Neural progenitor cell (in vitro differentiated cells): ENCODE data around the gene CCDC185. TPM values are rescaled to one million over a fixed set of nuclear protein-coding genes. Genes with fewer than 3 reads are reported as not detected.
A peak's percentile ranks its signal among the peaks of the same experiment; 100 is the strongest.

Experiments used
- DNase-seq: peaks from one replicate; pipeline ENCODE4 v3.0.0-alpha.2; 2016; ENCODE audit warnings: low spot score
- H2AFZ ChIP-seq: fragments of 200-600 bp; sonication (generic); replicated peaks from 2 replicates; pipeline ENCODE4 v1.6.1; 2016; ENCODE audit warnings: antibody characterized with exemption
- H3F3A ChIP-seq: fragments of 200-600 bp; sonication (generic); 2 replicates; pipeline ENCODE4 v1.6.1; 2016; ENCODE audit warnings: antibody characterized with exemption, low read depth
- H3K27ac ChIP-seq: fragments of 200-600 bp; sonication (generic); 2 replicates; pipeline ENCODE4 v1.5.1; 2016; ENCODE audit warnings: mild to moderate bottlenecking
- H3K27me3 ChIP-seq: fragments of 200-600 bp; sonication (generic); 2 replicates; pipeline ENCODE4 v1.6.1; 2016; ENCODE audit warnings: mild to moderate bottlenecking, moderate library complexity
- H3K36me3 ChIP-seq: fragments of 200-600 bp; sonication (generic); 2 replicates; pipeline ENCODE4 v1.5.1; 2016
- H3K4me1 ChIP-seq: fragments of 200-600 bp; sonication (generic); 2 replicates; pipeline ENCODE4 v1.6.1; 2016; ENCODE audit warnings: mixed run types
- H3K4me2 ChIP-seq: fragments of 200-600 bp; sonication (generic); 2 replicates; pipeline ENCODE4 v1.6.1; 2016
- H3K4me3 ChIP-seq: fragments of 200-600 bp; sonication (generic); 2 replicates; pipeline ENCODE4 v1.5.1; 2016
- H3K79me2 ChIP-seq: fragments of 200-600 bp; sonication (generic); 2 replicates; pipeline ENCODE4 v1.6.1; 2016; ENCODE audit warnings: low read depth
- H3K9ac ChIP-seq: fragments of 200-600 bp; sonication (generic); 2 replicates; pipeline ENCODE4 v1.6.1; 2016
- H3K9me3 ChIP-seq: fragments of 200-600 bp; sonication (generic); 2 replicates; pipeline ENCODE4 v1.5.1; 2016; ENCODE audit warnings: low read depth
- H4K20me1 ChIP-seq: fragments of 200-600 bp; sonication (generic); 2 replicates; pipeline ENCODE4 v1.6.1; 2016; ENCODE audit warnings: low read depth
- H3K27ac Mint-ChIP-seq: 3 replicates; pipeline ENCODE4 v1.8.0; 2021; ENCODE audit warnings: mixed read lengths
- H3K27me3 Mint-ChIP-seq: 2 replicates; pipeline ENCODE4 v1.8.0; 2022; ENCODE audit warnings: low read depth, mild to moderate bottlenecking, inconsistent platforms, moderate library complexity, mixed read lengths; ENCODE audit not compliant: insufficient read depth
- H3K36me3 Mint-ChIP-seq: 3 replicates; pipeline ENCODE4 v1.8.0; 2021; ENCODE audit warnings: mixed read lengths
- H3K4me1 Mint-ChIP-seq: 3 replicates; pipeline ENCODE4 v1.8.0; 2021; ENCODE audit warnings: mixed read lengths
- H3K4me3 Mint-ChIP-seq: 3 replicates; pipeline ENCODE4 v1.8.0; 2021; ENCODE audit warnings: mild to moderate bottlenecking, moderate library complexity, mixed read lengths
- H3K9me3 Mint-ChIP-seq: 3 replicates; pipeline ENCODE4 v1.8.0; 2020; ENCODE audit warnings: mixed read lengths
- EZH2 ChIP-seq: fragments of 200-600 bp; sonication (generic); IDR thresholded peaks from 2 replicates; pipeline ENCODE4 v1.6.1; 2017; ENCODE audit warnings: antibody characterized with exemption, mild to moderate bottlenecking, moderate library complexity
- EZH2phosphoT487 ChIP-seq: fragments of 200-600 bp; sonication (generic); IDR thresholded peaks from 2 replicates; pipeline ENCODE4 v1.6.1; 2017; ENCODE audit warnings: antibody characterized with exemption
- total RNA-seq: library from RNA; depleted of rRNA; stranded (reverse); fragments of >200 nt; gene quantifications from 2 replicates; pipeline ENCODE4 v1.2.3, GENCODE V29; 2015; ENCODE audit warnings: low replicate concordance
- TF ChIP-seq, protein P1 (sequence below): fragments of 200-600 bp; sonication (generic); IDR thresholded peaks from 2 replicates; pipeline ENCODE4 v1.5.1; 2017; ENCODE audit warnings: antibody characterized with exemption, mild to moderate bottlenecking

CCDC185 gene
- total RNA-seq, 1 donor from 2014 or later = not detected

DNA sequence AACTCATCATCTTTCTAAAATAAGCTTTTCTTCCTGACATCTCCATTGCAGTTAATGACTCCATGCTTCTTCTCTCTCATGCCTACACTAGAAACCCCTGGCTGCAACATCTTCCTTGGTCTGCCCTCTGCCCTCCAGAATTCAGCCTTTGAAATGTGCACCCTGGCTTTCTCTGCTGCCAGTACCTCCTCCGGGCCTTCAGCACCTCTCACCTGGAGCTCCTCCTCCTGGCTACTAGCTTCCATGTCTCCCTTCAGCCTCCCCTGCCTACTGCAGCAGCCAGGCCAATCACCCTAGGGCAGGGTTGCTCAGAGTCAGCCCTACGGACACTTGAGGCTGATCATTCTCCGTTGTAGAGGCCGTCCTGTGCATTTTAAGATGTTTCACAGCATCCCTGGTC, 47.5 kb upstream of the CCDC185 start:
- H3K4me1 ChIP-seq = peaks cover 8% of the 10 kb centered on the region
- Mint-ChIP-seq H3K4me3 (no peak overlapping the region), H3K36me3 (no peaks in the 10 kb centered on the region), H3K9me3 (no peaks in the 10 kb centered on the region), H3K4me1 (no peaks in the 10 kb centered on the region), H3K27me3 (peaks cover 6% of the 10 kb centered on the region), H3K27ac (no peak overlapping the region)
- H4K20me1 ChIP-seq = no peaks in the 10 kb centered on the region
- no peaks in the 10 kb centered on the region for H3K79me2 ChIP-seq
- no peaks in the 10 kb centered on the region for H3F3A ChIP-seq
- no peaks in the 10 kb centered on the region for H3K27me3 ChIP-seq
- H3K4me2 ChIP-seq = no peak overlapping the region
- no peak overlapping the region for H2AFZ ChIP-seq
- no peak overlapping the region for H3K4me3 ChIP-seq
- H3K36me3 ChIP-seq = no peaks in the 10 kb centered on the region
- no peak overlapping the region for H3K9ac ChIP-seq
- peak; percentile 25 for DNase-seq
- TF ChIP-seq, protein P1, sequence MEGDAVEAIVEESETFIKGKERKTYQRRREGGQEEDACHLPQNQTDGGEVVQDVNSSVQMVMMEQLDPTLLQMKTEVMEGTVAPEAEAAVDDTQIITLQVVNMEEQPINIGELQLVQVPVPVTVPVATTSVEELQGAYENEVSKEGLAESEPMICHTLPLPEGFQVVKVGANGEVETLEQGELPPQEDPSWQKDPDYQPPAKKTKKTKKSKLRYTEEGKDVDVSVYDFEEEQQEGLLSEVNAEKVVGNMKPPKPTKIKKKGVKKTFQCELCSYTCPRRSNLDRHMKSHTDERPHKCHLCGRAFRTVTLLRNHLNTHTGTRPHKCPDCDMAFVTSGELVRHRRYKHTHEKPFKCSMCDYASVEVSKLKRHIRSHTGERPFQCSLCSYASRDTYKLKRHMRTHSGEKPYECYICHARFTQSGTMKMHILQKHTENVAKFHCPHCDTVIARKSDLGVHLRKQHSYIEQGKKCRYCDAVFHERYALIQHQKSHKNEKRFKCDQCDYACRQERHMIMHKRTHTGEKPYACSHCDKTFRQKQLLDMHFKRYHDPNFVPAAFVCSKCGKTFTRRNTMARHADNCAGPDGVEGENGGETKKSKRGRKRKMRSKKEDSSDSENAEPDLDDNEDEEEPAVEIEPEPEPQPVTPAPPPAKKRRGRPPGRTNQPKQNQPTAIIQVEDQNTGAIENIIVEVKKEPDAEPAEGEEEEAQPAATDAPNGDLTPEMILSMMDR = peak; percentile 11
- no peak for TF ChIP-seq EZH2
- H3K9me3 ChIP-seq = no peaks in the 10 kb centered on the region
- no peak overlapping the region for H3K27ac ChIP-seq

DNA sequence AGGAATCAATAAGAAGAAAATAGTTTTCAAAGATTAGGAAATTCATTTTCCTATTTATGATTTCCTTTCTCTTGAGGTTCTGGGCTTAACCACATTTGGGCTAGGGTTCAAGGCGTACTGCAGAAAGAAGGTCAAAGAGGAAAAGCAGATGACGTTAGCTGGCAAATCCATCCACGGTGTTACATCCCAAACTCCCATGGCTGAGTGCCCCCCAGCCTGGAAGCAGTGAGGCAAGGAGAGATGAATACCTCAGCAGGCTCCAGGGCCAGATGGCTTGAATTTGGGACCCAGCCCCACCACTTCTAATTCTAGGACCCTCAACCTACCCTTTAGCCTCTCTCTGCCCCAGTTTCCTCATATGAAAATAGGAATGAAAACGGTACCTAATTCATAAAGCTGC, 46.9 kb upstream of the CCDC185 start:
- Mint-ChIP-seq H3K27ac (no peak overlapping the region), H3K4me1 (no peaks in the 10 kb centered on the region), H3K36me3 (no peaks in the 10 kb centered on the region), H3K27me3 (peaks cover 6% of the 10 kb centered on the region), H3K9me3 (no peaks in the 10 kb centered on the region), H3K4me3 (no peak overlapping the region)
- Histone ChIP-seq H3K36me3 (no peaks in the 10 kb centered on the region), H4K20me1 (no peaks in the 10 kb centered on the region), H3K9me3 (no peaks in the 10 kb centered on the region), H3K4me2 (no peak overlapping the region), H3K4me3 (no peak overlapping the region), H3K9ac (no peak overlapping the region), H2AFZ (no peak overlapping the region), H3F3A (no peaks in the 10 kb centered on the region), H3K27me3 (no peaks in the 10 kb centered on the region), H3K27ac (no peak overlapping the region), H3K79me2 (no peaks in the 10 kb centered on the region), H3K4me1 (peaks cover 4% of the 10 kb centered on the region)
- no peak for DNase-seq
- TF ChIP-seq, protein P1 = no peak
- TF ChIP-seq EZH2phosphoT487 = no peak

DNA sequence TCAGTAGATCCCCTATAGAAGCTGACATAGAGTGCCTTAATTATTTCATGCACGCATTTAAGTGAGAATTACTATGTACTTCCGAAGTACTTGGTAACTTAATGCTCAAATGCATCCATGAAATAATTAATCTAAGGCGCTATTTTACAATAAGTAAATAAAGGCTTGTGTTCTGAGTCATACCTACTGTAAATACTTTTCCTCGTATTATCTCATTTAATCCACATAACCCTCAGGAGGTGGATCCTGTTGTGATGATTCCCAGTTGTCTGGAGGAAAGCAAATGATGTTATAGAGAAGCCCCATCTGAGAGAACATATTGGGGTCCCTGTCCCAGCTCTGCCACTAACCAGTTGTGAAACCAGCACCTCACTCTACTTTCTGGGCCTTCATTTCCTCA, 45.6 kb upstream of the CCDC185 start:
- Mint-ChIP-seq H3K9me3 (no peaks in the 10 kb centered on the region), H3K27me3 (peaks cover 6% of the 10 kb centered on the region), H3K36me3 (no peaks in the 10 kb centered on the region), H3K4me1 (peaks cover 6% of the 10 kb centered on the region), H3K4me3 (no peak overlapping the region), H3K27ac (no peak overlapping the region)
- H3F3A ChIP-seq = no peaks in the 10 kb centered on the region
- H3K79me2 ChIP-seq = no peaks in the 10 kb centered on the region
- H4K20me1 ChIP-seq = no peaks in the 10 kb centered on the region
- H3K4me1 ChIP-seq = peaks cover 9% of the 10 kb centered on the region
- H3K9me3 ChIP-seq = no peaks in the 10 kb centered on the region
- H3K36me3 ChIP-seq = no peaks in the 10 kb centered on the region
- TF ChIP-seq, protein P1 = no peak
- TF ChIP-seq EZH2 (no peak), EZH2phosphoT487 (no peak)
- H3K27me3 ChIP-seq = no peaks in the 10 kb centered on the region
- DNase-seq = no peak
- H3K4me3 ChIP-seq = no peak overlapping the region
- no peak overlapping the region for H3K27ac ChIP-seq
- no peak overlapping the region for H2AFZ ChIP-seq
- H3K4me2 ChIP-seq = no peak overlapping the region
- H3K9ac ChIP-seq = no peak overlapping the region

DNA sequence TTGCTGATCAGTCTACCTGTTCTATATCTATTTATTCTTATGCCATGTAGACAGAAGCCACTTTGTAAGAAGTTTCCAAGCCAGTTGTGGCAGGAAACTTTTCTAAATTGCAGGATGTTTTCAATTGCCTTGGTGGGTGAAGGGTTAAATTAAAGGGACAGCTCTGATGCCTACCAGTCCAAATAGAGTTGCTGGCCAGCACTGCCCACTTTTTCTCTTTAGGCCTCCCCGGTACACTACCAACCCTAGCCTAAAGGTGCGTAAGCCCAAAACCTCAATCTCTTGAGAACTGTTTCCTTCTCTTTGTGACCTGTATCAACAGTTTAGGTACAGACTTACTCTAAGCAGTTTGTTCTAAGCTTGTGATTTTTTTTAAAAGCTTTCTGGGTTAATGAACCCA, 44.8 kb upstream of the CCDC185 start:
- peak; percentile 33 for DNase-seq
- Mint-ChIP-seq H3K36me3 (no peaks in the 10 kb centered on the region), H3K4me3 (no peak overlapping the region), H3K4me1 (peaks cover 13% of the 10 kb centered on the region), H3K9me3 (no peaks in the 10 kb centered on the region), H3K27ac (no peak overlapping the region), H3K27me3 (peaks cover 8% of the 10 kb centered on the region)
- H3K79me2 ChIP-seq = no peaks in the 10 kb centered on the region
- TF ChIP-seq EZH2phosphoT487 (no peak), EZH2 (no peak)
- TF ChIP-seq, protein P1 = no peak
- no peak overlapping the region for H2AFZ ChIP-seq
- no peaks in the 10 kb centered on the region for H3K36me3 ChIP-seq
- H3K4me2 ChIP-seq = no peak overlapping the region
- H3K27ac ChIP-seq = no peak overlapping the region
- H3K27me3 ChIP-seq = no peaks in the 10 kb centered on the region
- no peak overlapping the region for H3K4me3 ChIP-seq
- H3K4me1 ChIP-seq = peaks cover 17% of the 10 kb centered on the region
- no peaks in the 10 kb centered on the region for H3K9me3 ChIP-seq
- no peak overlapping the region for H3K9ac ChIP-seq
- no peaks in the 10 kb centered on the region for H4K20me1 ChIP-seq
- H3F3A ChIP-seq = no peaks in the 10 kb centered on the region
